HepG2 (cell line): Measurements from ENCODE around the gene MATR3. TPM values are rescaled to one million over a fixed set of nuclear protein-coding genes. Genes with fewer than 3 reads are reported as not detected.

Experiments
- SAFB2 ChIP-seq: sonication (generic); formaldehyde crosslinking; IDR thresholded peaks from 2 replicates; pipeline ENCODE4 v1.5.1; 2020; ENCODE audit warnings: missing genetic modification reagents, low read depth, mild to moderate bottlenecking, borderline replicate concordance
- SALL2 ChIP-seq: sonication (generic); formaldehyde crosslinking; IDR thresholded peaks from 2 replicates; pipeline ENCODE4 v1.8.1; 2023; ENCODE audit warnings: mild to moderate bottlenecking, missing genetic modification reagents, inconsistent platforms
- SCMH1 ChIP-seq: sonication (generic); formaldehyde crosslinking; IDR thresholded peaks from 2 replicates; pipeline ENCODE4 v1.9.0; 2021; ENCODE audit warnings: missing genetic modification reagents, mild to moderate bottlenecking, borderline replicate concordance
- TOE1 ChIP-seq: sonication (generic); formaldehyde crosslinking; IDR thresholded peaks from 2 replicates; pipeline ENCODE4 v1.4.0; 2020; ENCODE audit warnings: mild to moderate bottlenecking, missing genetic modification reagents
- UBTF ChIP-seq: sonication (generic); formaldehyde crosslinking; IDR thresholded peaks from 2 replicates; pipeline ENCODE4 v1.4.0; 2020; ENCODE audit warnings: mild to moderate bottlenecking, missing genetic modification reagents
- ZFYVE20 ChIP-seq: sonication (generic); formaldehyde crosslinking; IDR thresholded peaks from 2 replicates; pipeline ENCODE4 v1.8.0; 2023; ENCODE audit warnings: low read depth, mild to moderate bottlenecking, moderate library complexity, missing genetic modification reagents, borderline replicate concordance
- ZNF562 ChIP-seq: sonication (generic); formaldehyde crosslinking; IDR thresholded peaks from 2 replicates; pipeline ENCODE4 v1.8.0; 2022; ENCODE audit warnings: missing genetic modification reagents, borderline replicate concordance
- ZNF646 ChIP-seq: sonication (generic); formaldehyde crosslinking; IDR thresholded peaks from 2 replicates; pipeline ENCODE4 v1.9.0; 2021; ENCODE audit warnings: mild to moderate bottlenecking, missing genetic modification reagents
- ZNF704 ChIP-seq: sonication (generic); formaldehyde crosslinking; IDR thresholded peaks from 2 replicates; pipeline ENCODE4 v1.8.1; 2023; ENCODE audit warnings: mild to moderate bottlenecking, inconsistent platforms, moderate library complexity, missing genetic modification reagents, borderline replicate concordance
- ZNF75D ChIP-seq: sonication (generic); formaldehyde crosslinking; IDR thresholded peaks from 2 replicates; pipeline ENCODE4 v1.8.1; 2023; ENCODE audit warnings: missing genetic modification reagents, mild to moderate bottlenecking, borderline replicate concordance
- polyA plus RNA-seq, 8 experiments: library from polyadenylated mRNA; depleted of rRNA in 3 of 8; stranded (reverse) in 7 of 8; unstranded in 1 of 8; fragments of >200 nt; fragmentation: Illumina TruSeq in 4 of 8; extraction: Trizol in 4 of 8; gene quantifications; 2 replicates each; pipeline versions ENCODE4 v1.2.1 to v1.2.3, GENCODE V29; 2011 to 2016; ENCODE audit warnings: low read depth in 4 of 8, missing spikeins in 1 of 8, mixed read lengths in 1 of 8; ENCODE audit not compliant: insufficient read depth in 1 of 8
- total RNA-seq, 5 experiments: library from RNA; depleted of rRNA; stranded (reverse); fragments of >200 nt; fragmentation: Illumina TruSeq; extraction: Trizol; gene quantifications; 2 replicates each; pipeline ENCODE4 v1.2.3, GENCODE V29; 2016; ENCODE audit warnings: low read depth in 1 of 5
- TF ChIP-seq, protein P1 (sequence below): sonication (generic); formaldehyde crosslinking; IDR thresholded peaks from 2 replicates; pipeline ENCODE4 v1.5.1; 2020; ENCODE audit warnings: mild to moderate bottlenecking, moderate library complexity, missing genetic modification reagents
- TF ChIP-seq, protein P2 (sequence below): sonication (generic); formaldehyde crosslinking; IDR thresholded peaks from 2 replicates; pipeline ENCODE4 v1.4.0; 2020; ENCODE audit warnings: missing genetic modification reagents, borderline replicate concordance

Gene MATR3
- total and polyA plus RNA-seq, 2 of the 13 experiments (the other 11 are each of a cell fraction or from before 2014, with no cell fraction given), result 94.2 to 341 TPM

DNA sequence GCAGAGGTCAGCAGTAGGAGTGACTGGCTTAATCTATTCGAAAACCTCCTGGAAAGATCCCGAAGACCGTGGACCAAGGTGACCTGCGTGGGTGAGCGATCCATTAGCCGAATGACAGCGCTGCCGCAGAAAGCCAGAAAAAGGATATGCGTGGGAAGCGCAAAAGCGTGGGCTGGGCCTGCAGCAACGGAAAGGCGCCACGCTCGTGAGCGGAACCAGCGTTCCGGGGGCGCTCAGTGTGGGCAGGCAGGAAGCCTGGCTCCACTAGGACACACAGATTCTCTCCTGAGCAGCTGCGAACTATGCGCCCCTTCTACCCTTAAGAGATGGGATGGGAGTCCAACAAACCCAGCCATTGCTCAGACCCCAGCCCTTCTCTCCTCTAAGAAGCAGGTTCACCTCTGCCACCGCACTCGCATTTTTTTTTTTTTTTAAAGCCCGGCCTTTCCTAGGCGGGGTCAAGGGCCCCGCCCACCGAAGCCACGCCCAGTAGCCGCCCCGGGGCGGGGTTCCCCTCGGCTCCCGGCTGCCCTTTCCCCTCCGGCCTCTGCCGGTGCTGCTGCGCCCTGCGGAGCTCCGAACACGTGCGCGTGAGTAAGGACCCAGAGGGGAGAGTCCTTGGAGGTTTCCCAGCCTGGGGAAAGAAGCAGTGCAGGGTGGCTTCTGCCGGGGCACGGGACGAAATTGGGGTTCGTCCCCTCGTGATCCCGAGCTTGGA is 19.8 kb upstream of the MATR3 start (continued):
- TF ChIP-seq, protein P1, sequence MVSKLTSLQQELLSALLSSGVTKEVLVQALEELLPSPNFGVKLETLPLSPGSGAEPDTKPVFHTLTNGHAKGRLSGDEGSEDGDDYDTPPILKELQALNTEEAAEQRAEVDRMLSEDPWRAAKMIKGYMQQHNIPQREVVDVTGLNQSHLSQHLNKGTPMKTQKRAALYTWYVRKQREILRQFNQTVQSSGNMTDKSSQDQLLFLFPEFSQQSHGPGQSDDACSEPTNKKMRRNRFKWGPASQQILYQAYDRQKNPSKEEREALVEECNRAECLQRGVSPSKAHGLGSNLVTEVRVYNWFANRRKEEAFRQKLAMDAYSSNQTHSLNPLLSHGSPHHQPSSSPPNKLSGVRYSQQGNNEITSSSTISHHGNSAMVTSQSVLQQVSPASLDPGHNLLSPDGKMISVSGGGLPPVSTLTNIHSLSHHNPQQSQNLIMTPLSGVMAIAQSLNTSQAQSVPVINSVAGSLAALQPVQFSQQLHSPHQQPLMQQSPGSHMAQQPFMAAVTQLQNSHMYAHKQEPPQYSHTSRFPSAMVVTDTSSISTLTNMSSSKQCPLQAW, result peak; percentile 80; the same call in 1 of the 2 replicates
- TF ChIP-seq, protein P2, sequence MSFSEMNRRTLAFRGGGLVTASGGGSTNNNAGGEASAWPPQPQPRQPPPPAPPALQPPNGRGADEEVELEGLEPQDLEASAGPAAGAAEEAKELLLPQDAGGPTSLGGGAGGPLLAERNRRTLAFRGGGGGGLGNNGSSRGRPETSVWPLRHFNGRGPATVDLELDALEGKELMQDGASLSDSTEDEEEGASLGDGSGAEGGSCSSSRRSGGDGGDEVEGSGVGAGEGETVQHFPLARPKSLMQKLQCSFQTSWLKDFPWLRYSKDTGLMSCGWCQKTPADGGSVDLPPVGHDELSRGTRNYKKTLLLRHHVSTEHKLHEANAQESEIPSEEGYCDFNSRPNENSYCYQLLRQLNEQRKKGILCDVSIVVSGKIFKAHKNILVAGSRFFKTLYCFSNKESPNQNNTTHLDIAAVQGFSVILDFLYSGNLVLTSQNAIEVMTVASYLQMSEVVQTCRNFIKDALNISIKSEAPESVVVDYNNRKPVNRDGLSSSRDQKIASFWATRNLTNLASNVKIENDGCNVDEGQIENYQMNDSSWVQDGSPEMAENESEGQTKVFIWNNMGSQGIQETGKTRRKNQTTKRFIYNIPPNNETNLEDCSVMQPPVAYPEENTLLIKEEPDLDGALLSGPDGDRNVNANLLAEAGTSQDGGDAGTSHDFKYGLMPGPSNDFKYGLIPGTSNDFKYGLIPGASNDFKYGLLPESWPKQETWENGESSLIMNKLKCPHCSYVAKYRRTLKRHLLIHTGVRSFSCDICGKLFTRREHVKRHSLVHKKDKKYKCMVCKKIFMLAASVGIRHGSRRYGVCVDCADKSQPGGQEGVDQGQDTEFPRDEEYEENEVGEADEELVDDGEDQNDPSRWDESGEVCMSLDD, result no peak
- peak; percentile 38; the same call in 1 of the 2 replicates for TF ChIP-seq UBTF
- peak; percentile 52; the same call in 1 of the 2 replicates for TF ChIP-seq ZNF704 (CRISPR knock-in tag)
- no peak for TF ChIP-seq SCMH1 (CRISPR knock-in tag)
- peak; percentile 77; the same call in 1 of the 2 replicates for TF ChIP-seq TOE1
- TF ChIP-seq ZFYVE20 (CRISPR knock-in tag), result no peak
- no peak for TF ChIP-seq ZNF75D (CRISPR knock-in tag)
- TF ChIP-seq ZNF646 (CRISPR knock-in tag), result no peak
- no peak; the same call in 1 of the 2 replicates for TF ChIP-seq SALL2 (CRISPR knock-in tag)
- no peak for TF ChIP-seq ZNF562 (CRISPR knock-in tag)
- TF ChIP-seq SAFB2 (CRISPR knock-in tag), result no peak; the same call in 1 of the 2 replicates
